Left renal pelvis (tissue), 4 donors: ENCODE results near the gene PRSS50. TPM values are rescaled to one million over a fixed set of nuclear protein-coding genes. Genes with fewer than 3 reads are reported as not detected.
"Not testable (repeated sequence)": the region's sequence is repeated elsewhere in the genome, so short reads cannot be mapped to it uniquely, and the experiment has no call there.

ENCODE experiments used
- DNase-seq, 4 donors: peaks; one replicate each; pipeline ENCODE4 v3.0.0-alpha.2; 2013; ENCODE audit warnings: low read depth in 4 of 4, low spot score in 3 of 4
- polyA plus RNA-seq, 4 donors: library from polyadenylated mRNA; unstranded; fragments of 120-200 nt; gene quantifications; one replicate each; pipeline ENCODE4 v1.2.1, GENCODE V29; 2013; ENCODE audit not compliant: insufficient read length in 4 of 4

PRSS50 gene
- polyA plus RNA-seq, 4 donors, result 1.2 to 3.3 (median 2.2) TPM

DNA sequence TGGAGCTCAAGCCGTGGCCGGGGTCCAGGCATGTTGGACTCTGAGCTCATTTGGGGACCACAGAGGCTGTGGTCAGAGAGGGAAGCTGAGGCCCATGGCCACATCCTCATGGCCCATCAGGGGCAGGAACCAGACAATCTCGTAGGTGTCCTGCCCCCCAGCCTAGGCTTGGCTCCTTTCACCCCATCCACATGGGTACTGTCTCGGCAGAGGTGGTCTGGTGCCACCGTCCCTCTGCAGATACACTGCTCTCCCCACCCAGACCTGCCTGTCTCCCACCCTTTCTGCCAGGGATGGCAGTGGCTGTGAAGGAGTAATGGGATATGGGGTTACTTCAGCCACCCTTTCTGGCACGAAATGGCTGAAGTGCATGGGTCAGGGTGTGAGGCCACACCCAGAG is 7.9 kb downstream of the PRSS50 start:
- DNase-seq, result no peak

DNA sequence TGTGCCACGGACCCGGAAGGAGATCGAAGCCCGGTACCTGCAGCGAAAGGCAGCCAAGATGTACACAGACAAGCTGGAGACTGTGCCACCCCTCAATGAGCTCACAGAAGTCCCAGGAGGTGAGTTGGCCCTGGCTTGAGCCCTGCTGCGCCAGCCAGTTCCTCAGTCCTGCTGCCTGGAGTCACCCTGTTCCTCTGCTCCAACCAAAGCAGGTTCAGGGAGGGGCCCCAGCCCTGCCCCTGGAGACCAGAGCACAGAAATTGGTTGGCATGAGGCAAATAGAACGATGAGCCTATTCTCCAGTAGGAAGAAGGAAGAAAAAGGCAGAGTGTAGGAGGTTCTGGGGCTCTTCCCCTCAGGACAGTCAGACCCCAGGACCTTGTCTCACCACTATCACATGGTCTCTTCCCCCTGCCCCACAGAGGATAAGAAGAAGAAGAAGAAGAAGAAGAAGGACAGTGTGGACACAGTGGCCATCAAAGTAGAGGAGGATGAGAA is 8.5 kb downstream of the PRSS50 start:
- DNase-seq, result no peak

DNA sequence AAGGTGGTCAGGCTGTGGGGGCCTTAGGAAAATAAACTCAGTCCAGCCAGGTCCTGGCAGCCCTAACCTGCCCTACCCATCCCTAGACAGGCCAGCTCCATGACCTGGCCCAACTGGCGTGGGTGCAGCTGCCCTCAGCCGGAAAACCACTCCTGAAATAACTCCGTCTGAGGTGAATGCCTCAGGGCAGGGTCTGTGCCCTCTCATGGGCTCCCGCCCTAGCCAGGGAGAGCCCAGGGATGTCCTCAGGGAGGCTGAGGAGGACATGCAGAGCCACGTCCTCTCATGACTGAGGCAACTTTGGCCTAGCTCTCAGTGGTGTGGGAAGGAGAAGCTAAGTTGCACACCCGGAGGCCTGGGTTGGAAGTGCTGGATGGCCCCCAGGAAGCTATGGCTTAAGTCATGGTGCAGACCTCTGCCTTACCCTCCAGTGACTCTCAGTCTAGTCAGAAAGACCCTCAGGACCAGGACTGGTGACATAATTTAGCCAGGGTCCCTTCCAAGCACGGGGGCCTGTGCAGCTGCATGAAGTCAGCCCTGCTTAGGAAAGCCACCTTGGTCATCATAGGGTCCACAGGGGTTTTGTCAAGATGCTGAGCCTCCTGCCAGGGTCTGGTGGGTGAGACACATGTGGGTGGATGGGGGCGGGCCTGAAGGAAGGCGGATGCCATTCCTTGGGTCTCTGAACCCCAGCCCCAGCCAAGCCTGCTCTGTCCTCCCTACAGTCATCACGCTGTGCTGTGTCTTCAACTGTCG is 9.1 kb downstream of the PRSS50 start:
- no peak for DNase-seq

DNA sequence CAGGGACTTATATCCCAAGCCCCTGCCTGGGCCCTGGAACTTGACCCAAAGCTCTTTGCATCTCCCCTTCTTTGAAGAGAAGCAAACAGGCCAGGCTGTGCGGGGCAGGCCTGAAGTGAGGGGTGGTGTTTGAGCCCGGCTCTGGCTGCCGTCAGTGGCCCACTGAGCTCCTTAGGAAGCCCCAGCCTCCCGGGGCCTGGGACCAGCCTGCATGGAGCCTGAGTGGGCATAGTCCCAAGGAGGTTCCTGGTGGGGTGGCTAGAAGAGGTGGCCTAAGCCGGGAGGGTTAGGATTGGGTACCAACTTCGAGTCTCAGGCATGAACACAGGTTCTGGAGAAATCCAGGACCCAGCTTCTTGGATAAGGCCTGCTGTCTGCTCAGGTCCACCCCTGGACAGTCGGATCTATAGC is 10.1 kb downstream of the PRSS50 start:
- DNase-seq, result no peak

DNA sequence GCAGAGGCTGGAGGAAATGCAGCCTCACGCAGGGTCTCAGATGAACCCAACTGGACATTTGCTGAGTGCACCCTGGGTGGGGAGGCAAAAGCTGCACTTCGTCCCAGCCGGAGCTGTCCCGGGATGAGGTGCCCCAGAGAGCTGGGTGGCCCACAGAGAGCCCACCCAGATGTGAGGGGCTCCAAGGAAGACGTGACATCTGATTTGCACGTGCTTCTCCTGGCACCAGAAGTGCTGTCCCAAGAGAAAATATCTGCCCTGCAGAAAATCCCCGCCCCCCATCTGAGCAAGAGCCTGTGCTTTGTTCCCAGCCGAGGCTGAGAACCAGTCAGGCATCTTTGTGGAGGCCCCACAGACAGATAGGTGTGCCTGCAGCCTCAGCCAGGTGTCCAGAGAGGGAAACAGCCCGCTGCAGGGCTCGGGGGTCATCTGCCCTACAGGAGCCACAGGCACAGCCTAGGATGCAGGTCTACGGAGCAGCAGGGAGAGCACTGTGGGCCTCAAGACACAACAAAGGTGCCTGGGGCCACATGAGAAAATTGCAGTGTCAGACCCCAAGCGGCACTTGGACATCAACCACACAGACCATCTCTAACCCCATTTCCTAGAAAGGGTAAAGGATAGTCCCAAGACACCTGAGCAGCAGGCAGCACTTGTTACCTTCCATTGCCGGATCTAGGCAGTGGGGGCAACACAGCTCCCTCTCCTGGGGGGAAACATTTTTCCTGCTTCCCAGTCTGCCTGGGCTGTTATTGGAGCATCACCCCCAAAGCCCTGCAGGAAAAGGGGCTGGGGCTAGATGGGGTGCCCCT is 10.7 kb downstream of the PRSS50 start:
- DNase-seq, result no peak

DNA sequence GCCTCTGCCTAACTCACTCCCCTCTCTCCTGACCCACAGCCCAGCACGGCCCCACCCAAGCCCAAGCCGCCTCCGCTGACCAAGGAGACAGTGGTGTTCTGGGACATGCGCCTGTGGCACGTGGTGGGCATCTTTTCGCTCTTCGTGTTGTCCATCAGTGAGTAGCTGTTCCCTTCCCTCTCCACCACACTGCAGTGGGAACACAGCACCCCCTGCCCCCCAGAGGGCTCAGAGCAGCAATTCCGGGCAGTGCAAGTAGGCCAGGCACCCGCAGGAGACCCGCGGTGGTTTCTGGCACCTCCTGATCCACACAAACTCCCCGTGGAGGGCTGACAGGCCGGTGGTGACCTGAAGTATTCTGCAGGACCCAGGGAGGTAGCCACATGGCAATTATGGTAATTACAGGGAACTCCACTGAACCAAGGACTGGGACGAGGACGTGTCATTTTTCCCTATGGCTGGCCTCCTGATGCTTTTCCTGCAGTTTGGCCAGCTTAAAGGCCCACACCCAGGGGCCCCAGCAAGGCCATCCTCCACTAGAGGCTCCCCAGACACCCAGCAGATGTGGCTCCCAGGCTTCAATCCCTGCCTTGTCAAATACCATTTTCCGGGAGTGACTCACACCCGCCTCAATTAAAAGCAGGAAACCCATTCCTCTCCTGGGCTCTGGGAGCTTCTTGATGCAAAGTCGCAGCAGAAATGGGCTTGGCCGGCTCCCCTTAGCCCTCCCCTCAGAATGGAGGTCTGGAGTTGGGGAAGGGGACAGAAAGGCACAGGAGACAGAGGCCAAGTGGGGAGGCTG is 11.7 kb downstream of the PRSS50 start:
- no peak for DNase-seq

DNA sequence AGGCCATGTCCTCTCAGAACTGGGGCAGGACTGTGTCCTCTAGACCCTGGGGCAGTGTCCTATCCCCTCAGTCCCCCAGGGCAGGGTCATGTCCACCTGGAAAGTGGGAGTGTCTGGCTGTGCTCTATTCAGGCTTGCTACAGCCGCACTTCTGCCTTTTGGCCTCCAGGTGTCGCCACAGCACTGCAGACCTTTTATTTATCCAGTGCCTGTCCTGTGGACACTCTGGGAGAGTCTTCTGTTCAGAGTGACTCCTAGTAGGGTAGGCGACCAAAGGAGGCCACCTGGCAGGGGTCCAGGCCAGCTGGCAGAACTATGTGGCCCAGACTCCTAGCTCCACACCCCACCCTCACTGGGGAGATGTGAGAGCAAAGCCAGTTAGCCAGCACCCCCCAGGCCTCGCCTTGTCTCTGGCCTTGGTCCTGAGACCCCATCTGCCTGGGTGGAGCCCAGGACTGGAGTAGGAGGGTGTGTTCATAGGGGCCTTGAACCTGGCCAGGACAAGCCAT is 12.6 kb downstream of the PRSS50 start:
- peak in 2 of 4 donors; percentile 40 for DNase-seq

DNA sequence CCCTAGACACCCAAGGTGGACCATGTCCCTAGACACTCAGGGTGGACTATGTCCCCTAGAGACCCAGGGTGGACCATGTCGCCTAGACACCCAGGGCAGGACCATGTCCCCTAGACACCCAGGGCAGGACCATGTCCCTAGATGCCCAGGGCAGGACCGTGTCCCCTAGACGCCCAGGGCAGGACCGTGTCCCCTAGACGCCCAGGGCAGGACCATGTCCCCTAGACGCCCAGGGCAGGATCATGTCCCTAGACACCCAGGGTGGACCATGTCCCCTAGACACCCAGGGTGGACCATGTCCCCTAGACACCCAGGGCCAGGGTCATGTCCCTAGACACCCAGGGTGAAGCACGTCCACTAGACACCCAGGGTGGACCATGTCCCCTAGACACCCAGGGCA is 13.3 kb downstream of the PRSS50 start:
- DNase-seq, result not testable (repeated sequence)

DNA sequence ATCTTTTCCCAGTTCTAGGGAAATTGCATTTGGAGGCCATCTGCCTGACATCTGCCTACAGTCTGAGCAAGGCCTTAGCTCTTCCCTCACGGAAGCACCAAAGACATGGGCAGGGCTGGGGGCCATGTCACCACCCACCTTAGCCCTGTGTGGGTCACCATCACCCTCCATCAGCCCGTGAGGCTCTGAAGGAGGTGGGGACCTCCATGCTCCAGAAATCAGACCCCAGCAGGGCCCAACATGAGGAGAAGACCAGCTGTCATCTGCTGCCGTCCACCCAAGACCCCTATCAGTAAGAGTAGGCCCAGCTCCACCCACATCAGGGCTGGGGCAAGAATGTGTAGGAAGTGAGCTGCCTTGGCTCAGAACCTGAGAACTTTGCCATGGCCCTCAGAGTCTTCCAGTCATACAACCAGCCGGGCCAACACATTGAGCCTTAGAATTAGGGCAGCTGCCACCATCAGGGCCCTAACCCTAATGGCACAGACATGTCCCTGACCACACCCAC is 14.6 kb downstream of the PRSS50 start:
- no peak for DNase-seq

DNA sequence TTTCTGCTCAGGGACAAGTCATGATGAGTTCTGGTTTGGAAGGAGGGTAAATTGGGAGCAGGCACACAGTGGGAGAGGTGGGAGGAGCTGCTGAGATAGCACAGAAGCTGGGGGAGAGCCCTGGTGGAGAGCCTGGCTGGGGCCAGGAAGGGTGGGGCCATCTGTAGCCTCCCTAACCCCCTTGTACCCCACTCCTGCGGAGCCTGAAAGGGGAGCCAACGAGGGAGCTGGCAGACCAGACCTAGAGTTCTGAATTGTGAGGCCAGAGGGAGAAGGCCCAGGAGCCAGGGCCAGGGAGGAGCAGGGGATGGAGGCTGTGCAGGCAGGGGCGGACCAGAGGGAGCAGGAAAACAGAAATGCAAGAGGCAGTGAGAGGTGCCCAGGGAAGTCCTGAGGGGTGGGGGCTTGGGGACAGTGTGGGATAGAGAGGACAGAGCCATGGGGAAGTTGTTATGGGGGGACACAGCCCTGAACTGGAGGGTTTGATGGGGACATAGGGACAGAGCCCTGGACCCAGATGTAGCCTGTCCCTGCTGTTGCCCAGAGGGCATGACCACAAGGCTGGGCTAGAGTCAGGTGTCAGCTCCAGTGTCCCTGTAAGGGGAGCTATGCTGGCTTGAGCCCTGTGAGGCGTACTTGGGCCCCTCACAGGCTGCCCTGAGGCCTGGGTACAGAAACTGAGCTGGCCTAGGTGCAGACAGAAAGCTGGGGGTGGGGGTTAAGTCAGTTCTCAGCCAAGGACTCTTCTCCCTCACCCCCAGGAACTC is 15.2 kb downstream of the PRSS50 start:
- no peak for DNase-seq

DNA sequence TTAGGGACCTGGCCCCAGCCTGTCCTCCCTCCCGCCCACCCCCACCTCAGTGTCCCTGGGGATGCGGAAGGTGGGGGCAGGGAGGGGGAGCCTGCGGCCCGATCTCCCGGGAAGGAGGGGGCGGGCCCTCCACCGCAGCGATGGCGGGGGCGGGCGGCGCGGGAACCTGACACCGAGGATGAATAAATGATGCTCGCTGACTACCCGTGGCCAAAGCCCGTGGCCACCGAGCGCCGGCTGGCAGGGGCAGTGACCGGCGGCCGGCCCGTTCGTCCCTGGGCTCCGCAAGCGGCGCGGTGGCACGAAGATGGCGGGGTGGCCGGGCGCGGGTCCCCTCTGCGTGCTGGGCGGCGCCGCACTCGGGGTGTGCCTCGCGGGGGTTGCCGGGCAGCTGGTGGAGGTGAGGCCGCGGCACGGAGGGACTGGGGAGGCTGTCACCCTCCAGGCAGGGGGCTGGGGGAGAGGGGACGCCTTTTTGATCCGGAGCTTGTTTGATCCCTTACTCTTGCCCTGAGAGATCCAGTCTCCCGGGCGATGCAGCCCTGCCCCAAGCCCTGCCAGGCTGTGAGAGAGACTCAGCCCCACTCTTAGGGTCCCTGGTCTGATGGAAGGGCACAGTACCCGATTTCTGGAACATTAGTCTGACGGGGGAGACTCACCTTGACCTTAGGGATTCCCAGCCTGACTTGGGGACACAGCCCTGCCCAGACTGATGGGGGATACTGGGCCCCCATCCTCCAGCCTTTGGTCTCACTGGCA is 16.3 kb downstream of the PRSS50 start, which contains the start of gene TMIE:
Gene TMIE, plus strand, starts transcription at position 212 of the 759 bp plus-strand sequence. Its CDS starts 96 bp downstream, at position 308.
- DNase-seq, result no peak

DNA sequence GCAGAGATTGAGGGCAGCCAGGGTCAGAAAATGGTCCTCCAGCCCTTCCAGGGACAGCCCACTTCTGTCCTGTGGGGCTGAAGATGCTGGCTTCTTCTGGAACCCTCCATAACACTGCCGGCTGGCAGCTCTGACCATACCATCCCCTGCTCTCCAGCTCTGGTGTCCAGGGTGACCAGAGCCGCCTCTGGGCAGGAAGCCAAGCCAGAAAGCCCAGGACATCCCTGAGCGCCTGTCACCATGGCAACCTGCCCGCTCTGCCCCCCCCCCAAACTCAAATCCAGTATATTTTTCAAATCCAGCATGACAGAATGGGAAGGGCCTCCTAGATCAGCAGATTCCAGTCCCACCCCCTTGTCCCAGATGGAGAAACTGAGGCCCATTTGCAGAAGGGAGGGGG is 16.9 kb downstream of the PRSS50 start:
- DNase-seq, result peak in 1 of 4 donors; percentile 44

DNA sequence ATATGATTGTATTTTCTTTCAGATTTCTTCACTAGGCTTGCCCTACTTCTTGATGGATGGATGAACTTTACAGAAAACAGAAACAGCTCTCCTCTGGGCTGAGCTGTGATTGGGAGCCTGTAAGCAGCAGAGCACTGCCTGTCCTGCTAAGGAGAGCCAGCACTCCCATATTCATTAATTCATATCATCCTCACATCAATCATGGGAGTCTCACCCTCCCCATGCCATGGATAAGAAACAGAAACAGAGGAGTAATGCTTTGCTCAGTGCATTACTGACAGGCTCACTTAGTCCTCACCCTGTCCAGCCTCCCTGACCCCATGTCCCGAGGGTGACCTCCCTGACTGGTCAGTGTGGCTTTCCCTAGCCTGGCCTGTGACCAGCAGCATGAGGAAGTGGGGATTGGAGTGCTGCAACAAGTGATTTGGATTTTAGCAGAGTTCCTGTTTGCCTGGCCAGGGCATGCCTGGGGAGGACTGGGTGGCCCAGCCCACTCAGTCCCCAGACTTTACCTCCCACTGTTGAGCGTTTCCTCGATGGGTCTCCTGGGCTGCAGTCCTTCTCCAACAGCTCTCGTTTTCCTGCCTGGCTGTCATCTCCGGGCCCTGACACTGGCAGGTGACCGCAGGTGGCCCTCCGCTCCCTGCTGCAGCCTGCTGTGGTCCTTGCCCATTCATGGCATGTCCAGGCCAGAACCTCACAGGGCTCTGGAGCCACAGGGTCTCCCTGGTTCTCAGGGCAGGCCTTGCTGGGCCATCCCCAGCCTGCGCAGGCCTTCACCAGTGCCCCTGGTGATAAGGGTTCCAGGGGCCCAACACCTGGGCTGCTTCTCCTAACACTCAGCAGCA is 17.8 kb downstream of the PRSS50 start:
- DNase-seq, result no peak

DNA sequence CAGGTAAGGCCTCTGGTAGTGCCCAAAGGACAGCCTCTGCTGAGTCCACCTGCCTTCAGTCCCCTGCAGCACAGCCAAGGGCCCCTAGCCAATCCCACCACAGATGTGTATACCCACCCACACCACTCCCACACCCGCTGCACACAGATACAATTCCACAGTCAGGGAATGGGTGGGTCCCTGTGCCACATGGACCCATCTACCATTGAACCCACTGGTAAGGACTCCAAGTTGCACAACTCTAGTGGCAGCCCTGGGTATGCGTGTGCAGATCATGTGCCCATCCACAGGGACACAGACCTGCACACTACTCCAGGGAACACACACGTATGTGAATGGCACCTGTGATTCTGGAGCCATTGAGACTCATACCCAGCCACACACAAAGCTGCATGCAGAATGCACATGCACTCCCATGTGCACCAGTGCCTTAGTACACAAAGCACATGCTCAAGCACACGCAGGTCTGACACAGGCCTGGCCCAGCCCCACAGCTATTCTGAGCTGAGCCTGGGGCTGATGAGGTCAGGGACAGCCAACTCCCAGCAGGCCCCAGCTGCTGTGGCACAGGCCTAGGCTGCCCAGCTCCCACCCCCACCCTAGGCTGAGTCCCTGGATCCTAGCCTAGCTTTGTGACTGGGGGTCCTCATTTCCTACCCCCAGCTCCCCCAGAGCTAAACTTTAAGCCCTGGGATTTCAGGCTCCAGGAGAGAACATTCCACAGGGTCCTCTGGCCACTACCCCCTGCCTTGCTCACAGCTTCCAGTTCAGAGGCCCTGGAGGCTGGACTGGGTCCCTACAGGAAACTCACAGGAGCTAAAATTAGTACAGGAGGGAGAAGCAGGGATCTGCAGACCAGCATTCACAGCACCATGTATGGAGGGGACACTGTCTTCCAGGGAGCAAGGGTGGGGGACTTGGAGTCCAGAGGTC is 21.4 kb downstream of the PRSS50 start:
- no peak for DNase-seq

DNA sequence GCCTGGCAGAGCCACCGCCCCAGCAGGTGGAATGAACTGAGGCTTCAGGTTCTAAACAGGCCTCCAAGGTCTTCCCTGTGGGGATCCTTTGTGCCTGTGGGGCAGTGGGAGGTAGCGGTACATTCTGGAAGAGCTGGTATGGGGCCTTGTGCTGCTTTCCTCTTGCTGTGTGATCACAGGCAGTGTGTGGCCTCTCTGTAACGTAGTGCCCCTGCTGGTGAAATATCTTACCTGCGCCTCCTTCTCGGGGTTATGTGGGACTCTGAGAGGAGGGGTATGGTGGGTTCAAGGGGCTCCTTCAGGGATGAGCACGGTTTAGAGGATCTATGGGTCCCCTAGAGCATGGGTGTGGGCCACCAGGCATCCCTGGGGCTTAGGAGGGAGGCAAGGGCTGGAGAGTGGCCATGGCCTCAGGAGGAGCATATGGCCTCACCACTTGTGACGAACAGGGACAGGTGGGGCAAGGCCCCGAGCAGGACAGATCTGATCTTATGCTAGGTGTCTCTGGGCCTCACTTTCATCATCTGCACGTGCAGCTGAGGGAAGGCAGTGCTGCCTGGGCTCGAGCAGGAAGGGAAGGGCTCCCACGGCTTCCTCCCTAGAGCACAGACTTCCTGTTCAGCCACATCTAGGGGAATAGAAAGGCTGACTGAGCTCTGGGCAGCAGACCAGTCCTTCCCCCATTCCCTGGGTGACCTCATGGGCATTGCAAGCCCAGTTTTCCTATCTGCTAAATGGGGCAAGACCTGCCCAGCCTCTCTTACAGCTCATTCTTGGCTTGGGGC is 22.3 kb downstream of the PRSS50 start:
- DNase-seq, result no peak

DNA sequence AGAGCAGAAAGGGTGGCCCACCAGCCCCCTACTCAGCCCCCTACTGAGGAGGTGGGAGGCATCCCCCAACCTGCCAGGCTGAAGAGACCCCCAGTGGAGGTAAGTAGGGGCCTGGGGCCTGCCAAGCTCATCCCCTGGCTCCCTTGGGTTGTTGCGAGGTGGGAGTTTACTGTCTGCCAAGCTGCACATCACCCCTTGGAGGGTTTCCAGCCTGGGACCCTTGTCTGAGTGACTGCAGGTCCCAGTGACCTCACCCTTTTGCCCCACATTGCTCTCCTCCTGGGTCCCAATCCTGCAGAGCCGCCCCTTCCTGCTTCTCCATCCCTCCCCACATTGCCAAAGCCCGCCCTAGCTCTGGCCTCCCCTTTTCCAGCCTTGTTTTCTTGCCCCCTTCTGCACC is 23.1 kb downstream of the PRSS50 start:
- DNase-seq, result no peak
